HepG2 (cell line): ENCODE data around the gene TP53I3. TPM values are rescaled to one million over a fixed set of nuclear protein-coding genes. Genes with fewer than 3 reads are reported as not detected.

Source experiments
- ASH2L ChIP-seq: fragments of 300-600, 200-600 bp; sonication (generic); IDR thresholded peaks from 2 replicates; pipeline ENCODE4 v1.7.0; 2017; ENCODE audit warnings: low read depth, mild to moderate bottlenecking, moderate library complexity, mixed read lengths, low read length; ENCODE audit not compliant: insufficient read length
- ATF5 ChIP-seq: sonication (generic); formaldehyde crosslinking; IDR thresholded peaks from 2 replicates; pipeline ENCODE4 v1.4.0; 2020; ENCODE audit warnings: mild to moderate bottlenecking, low read depth, missing genetic modification reagents
- CENPX ChIP-seq: sonication (generic); formaldehyde crosslinking; IDR thresholded peaks from 2 replicates; pipeline ENCODE4 v1.9.0; 2021; ENCODE audit warnings: mild to moderate bottlenecking, missing genetic modification reagents, moderate library complexity
- CSRNP1 ChIP-seq: sonication (generic); formaldehyde crosslinking; IDR thresholded peaks from 2 replicates; pipeline ENCODE4 v1.8.1; 2023; ENCODE audit warnings: mild to moderate bottlenecking, missing genetic modification reagents
- DRAP1 ChIP-seq: IDR thresholded peaks from 2 replicates; pipeline ENCODE4 v1.6.1; 2016; ENCODE audit warnings: missing genetic modification reagents, missing compliant biosample characterization
- FOXM1 ChIP-seq: sonication (generic); formaldehyde crosslinking; IDR thresholded peaks from 2 replicates; pipeline ENCODE4 v1.5.0; 2020; ENCODE audit warnings: missing genetic modification reagents
- GLI4 ChIP-seq: sonication (generic); formaldehyde crosslinking; IDR thresholded peaks from 2 replicates; pipeline ENCODE4 v1.5.1; 2020; ENCODE audit warnings: missing genetic modification reagents, mild to moderate bottlenecking, moderate library complexity, borderline replicate concordance
- GRHL1 ChIP-seq: sonication (generic); formaldehyde crosslinking; conservative IDR thresholded peaks from 2 replicates; pipeline ENCODE4 v1.8.0; 2022; ENCODE audit warnings: missing genetic modification reagents
- HMGA1 ChIP-seq: sonication (generic); formaldehyde crosslinking; conservative IDR thresholded peaks from 2 replicates; pipeline ENCODE4 v1.4.0; 2020; ENCODE audit warnings: missing genetic modification reagents
- IKZF5 ChIP-seq: IDR thresholded peaks from 2 replicates; pipeline ENCODE4 v1.6.1; 2018; ENCODE audit warnings: missing genetic modification reagents, mild to moderate bottlenecking, missing compliant biosample characterization
- MAFF ChIP-seq: IDR thresholded peaks from 2 replicates; pipeline ENCODE4 v1.6.1; 2011; ENCODE audit warnings: low read depth, low read length, improper control_type of control experiment
- MEF2D ChIP-seq: sonication (generic); formaldehyde crosslinking; IDR thresholded peaks from 2 replicates; pipeline ENCODE4 v1.5.1; 2020; ENCODE audit warnings: mild to moderate bottlenecking, missing genetic modification reagents
- POGZ ChIP-seq: sonication (generic); formaldehyde crosslinking; IDR thresholded peaks from 2 replicates; pipeline ENCODE4 v1.4.0; 2020; ENCODE audit warnings: mild to moderate bottlenecking, missing genetic modification reagents
- PRMT3 ChIP-seq: sonication (generic); formaldehyde crosslinking; IDR thresholded peaks from 2 replicates; pipeline ENCODE4 v1.8.1; 2022; ENCODE audit warnings: low read depth, mild to moderate bottlenecking, moderate library complexity, missing genetic modification reagents, borderline replicate concordance
- RARA ChIP-seq: IDR thresholded peaks from 2 replicates; pipeline ENCODE4 v1.6.1; 2016; ENCODE audit warnings: missing genetic modification reagents, missing compliant biosample characterization
- SAFB2 ChIP-seq: sonication (generic); formaldehyde crosslinking; IDR thresholded peaks from 2 replicates; pipeline ENCODE4 v1.5.1; 2020; ENCODE audit warnings: missing genetic modification reagents, low read depth, mild to moderate bottlenecking, borderline replicate concordance
- SNRNP70 ChIP-seq: fragments of 200-400 bp; formaldehyde crosslinking; IDR thresholded peaks from 2 replicates; pipeline ENCODE4 v1.6.1; 2017; ENCODE audit warnings: mild to moderate bottlenecking, low read depth, low read length, moderate library complexity
- SP4 ChIP-seq: sonication (generic); formaldehyde crosslinking; IDR thresholded peaks from 2 replicates; pipeline ENCODE4 v1.8.1; 2023; ENCODE audit warnings: mild to moderate bottlenecking, missing genetic modification reagents
- ZBTB1 ChIP-seq: sonication (generic); formaldehyde crosslinking; IDR thresholded peaks from 2 replicates; pipeline ENCODE4 v1.4.0; 2020; ENCODE audit warnings: missing genetic modification reagents, borderline replicate concordance
- ZNF552 ChIP-seq: sonication (generic); formaldehyde crosslinking; IDR thresholded peaks from 2 replicates; pipeline ENCODE4 v1.9.0; 2022; ENCODE audit warnings: missing genetic modification reagents, mild to moderate bottlenecking, borderline replicate concordance
- ZNF704 ChIP-seq: sonication (generic); formaldehyde crosslinking; IDR thresholded peaks from 2 replicates; pipeline ENCODE4 v1.8.1; 2023; ENCODE audit warnings: mild to moderate bottlenecking, inconsistent platforms, moderate library complexity, missing genetic modification reagents, borderline replicate concordance
- polyA plus RNA-seq, 8 experiments: library from polyadenylated mRNA; depleted of rRNA in 3 of 8; stranded (reverse) in 7 of 8; unstranded in 1 of 8; fragments of >200 nt; fragmentation: Illumina TruSeq in 4 of 8; extraction: Trizol in 4 of 8; gene quantifications; 2 replicates each; pipeline versions ENCODE4 v1.2.1 to v1.2.3, GENCODE V29; 2011 to 2016; ENCODE audit warnings: low read depth in 4 of 8, missing spikeins in 1 of 8, mixed read lengths in 1 of 8; ENCODE audit not compliant: insufficient read depth in 1 of 8
- total RNA-seq, 5 experiments: library from RNA; depleted of rRNA; stranded (reverse); fragments of >200 nt; fragmentation: Illumina TruSeq; extraction: Trizol; gene quantifications; 2 replicates each; pipeline ENCODE4 v1.2.3, GENCODE V29; 2016; ENCODE audit warnings: low read depth in 1 of 5

TP53I3 gene
- total and polyA plus RNA-seq, 2 of the 13 experiments (the other 11 are each of a cell fraction or from before 2014, with no cell fraction given), result 25.0 to 44.1 TPM

- no peak for TF ChIP-seq RARA
- peak; percentile 64; the same call in 1 of the 2 replicates for TF ChIP-seq FOXM1
- no peak; the same call in 1 of the 2 replicates for TF ChIP-seq DRAP1 (CRISPR knock-in tag)
- TF ChIP-seq CSRNP1 (CRISPR knock-in tag), result peak; percentile 87; the same call in 1 of the 2 replicates
- TF ChIP-seq CENPX (CRISPR knock-in tag), result no peak
- TF ChIP-seq IKZF5, result no peak; the same call in 1 of the 2 replicates
- no peak for TF ChIP-seq HMGA1
- peak; percentile 40; the same call in 1 of the 2 replicates for TF ChIP-seq ZNF704 (CRISPR knock-in tag)
- TF ChIP-seq ASH2L, result peak; percentile 83
- no peak for TF ChIP-seq SNRNP70
- TF ChIP-seq ZBTB1 (CRISPR knock-in tag), result 0 out of 2 replicates have a peak, but pooled peaks have one; percentile 18
- TF ChIP-seq ZNF552 (CRISPR knock-in tag), result peak; percentile 83; the same call in 1 of the 2 replicates
- TF ChIP-seq SP4 (CRISPR knock-in tag), result no peak
- peak; percentile 86; the same call in 1 of the 2 replicates for TF ChIP-seq PRMT3
- TF ChIP-seq GLI4, result no peak
- TF ChIP-seq GRHL1 (CRISPR knock-in tag), result no peak
- peak; percentile 86; the same call in 1 of the 2 replicates for TF ChIP-seq SAFB2 (CRISPR knock-in tag)
- no peak for TF ChIP-seq MAFF
- no peak; the same call in 1 of the 2 replicates for TF ChIP-seq MEF2D (CRISPR knock-in tag)
- peak; percentile 44; the same call in 1 of the 2 replicates for TF ChIP-seq POGZ (CRISPR knock-in tag)
- TF ChIP-seq ATF5, result no peak
These were observed 38.7 kb upstream of the TP53I3 start, which contains the start of the genes FAM228B and PFN4 (continued) for GRCh38 chr2:24123195-24123921.
